Chondrocyte (in vitro differentiated cells): ENCODE measurements around the gene LBHD2. TPM values are rescaled to one million over a fixed set of nuclear protein-coding genes. Genes with fewer than 3 reads are reported as not detected.
"Not testable (repeated sequence)": the region's sequence is repeated elsewhere in the genome, so short reads cannot be mapped to it uniquely, and the experiment has no call there.

Experiments
- DNase-seq: peaks from one replicate; pipeline ENCODE4 v3.0.0; 2021; ENCODE audit warnings: mixed read lengths, low spot score
- H3K27ac Mint-ChIP-seq: one replicate; pipeline ENCODE4 v1.8.0; 2021; ENCODE audit warnings: mild to moderate bottlenecking, moderate library complexity, mixed read lengths; ENCODE audit not compliant: unreplicated experiment
- H3K27me3 Mint-ChIP-seq: 2 replicates; pipeline ENCODE4 v1.8.0; 2021; ENCODE audit warnings: low read depth, mixed read lengths
- H3K36me3 Mint-ChIP-seq: 2 replicates; pipeline ENCODE4 v1.8.0; 2021; ENCODE audit warnings: low read depth, mixed read lengths
- H3K4me1 Mint-ChIP-seq: 2 replicates; pipeline ENCODE4 v1.8.0; 2021; ENCODE audit warnings: low read depth, mild to moderate bottlenecking, mixed read lengths
- H3K4me3 Mint-ChIP-seq: one replicate; pipeline ENCODE4 v1.8.0; 2021; ENCODE audit warnings: mild to moderate bottlenecking, moderate library complexity, mixed read lengths; ENCODE audit not compliant: unreplicated experiment
- H3K9me3 Mint-ChIP-seq: 2 replicates; pipeline ENCODE4 v1.8.0; 2021; ENCODE audit warnings: low read depth, mixed read lengths
- total RNA-seq: library from RNA; stranded (reverse); gene quantifications from 3 replicates; pipeline ENCODE4 v1.2.1, GENCODE V29; 2021
- TF ChIP-seq, protein P1 (sequence below): fragments of 200-600 bp; sonication (generic); IDR thresholded peaks from 2 replicates; pipeline ENCODE4 v1.5.0; 2021; ENCODE audit warnings: antibody characterized with exemption, mild to moderate bottlenecking, moderate library complexity

LBHD2 gene
- total RNA-seq, 1 donor from 2014 or later: not detected

DNA sequence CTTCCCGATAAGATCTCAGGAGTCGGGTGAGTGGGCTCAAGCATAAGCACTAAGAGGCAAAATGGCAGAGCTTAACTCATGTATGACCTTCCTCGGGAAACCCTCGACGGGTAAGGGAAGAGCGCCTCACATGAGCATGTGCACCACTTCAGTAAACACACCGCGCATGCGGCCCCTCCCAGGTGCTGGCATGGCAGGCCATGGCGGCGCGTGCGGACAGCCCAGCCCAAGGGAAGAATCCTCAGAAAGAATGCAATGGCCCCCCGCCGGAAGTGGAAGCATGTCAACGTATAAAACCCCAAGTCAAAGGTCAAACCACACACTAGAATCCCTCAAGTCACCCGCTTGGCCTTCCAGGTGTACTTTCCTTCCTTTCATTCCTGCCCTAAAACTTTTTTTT lies 32.6 kb downstream of the LBHD2 start:
- Mint-ChIP-seq H3K27ac (no peak overlapping the region), H3K9me3 (no peaks in the 10 kb centered on the region), H3K4me3 (no peak overlapping the region), H3K27me3 (no peaks in the 10 kb centered on the region), H3K36me3 (no peaks in the 10 kb centered on the region), H3K4me1 (peaks cover 10% of the 10 kb centered on the region)
- no peak for DNase-seq
- TF ChIP-seq, protein P1, sequence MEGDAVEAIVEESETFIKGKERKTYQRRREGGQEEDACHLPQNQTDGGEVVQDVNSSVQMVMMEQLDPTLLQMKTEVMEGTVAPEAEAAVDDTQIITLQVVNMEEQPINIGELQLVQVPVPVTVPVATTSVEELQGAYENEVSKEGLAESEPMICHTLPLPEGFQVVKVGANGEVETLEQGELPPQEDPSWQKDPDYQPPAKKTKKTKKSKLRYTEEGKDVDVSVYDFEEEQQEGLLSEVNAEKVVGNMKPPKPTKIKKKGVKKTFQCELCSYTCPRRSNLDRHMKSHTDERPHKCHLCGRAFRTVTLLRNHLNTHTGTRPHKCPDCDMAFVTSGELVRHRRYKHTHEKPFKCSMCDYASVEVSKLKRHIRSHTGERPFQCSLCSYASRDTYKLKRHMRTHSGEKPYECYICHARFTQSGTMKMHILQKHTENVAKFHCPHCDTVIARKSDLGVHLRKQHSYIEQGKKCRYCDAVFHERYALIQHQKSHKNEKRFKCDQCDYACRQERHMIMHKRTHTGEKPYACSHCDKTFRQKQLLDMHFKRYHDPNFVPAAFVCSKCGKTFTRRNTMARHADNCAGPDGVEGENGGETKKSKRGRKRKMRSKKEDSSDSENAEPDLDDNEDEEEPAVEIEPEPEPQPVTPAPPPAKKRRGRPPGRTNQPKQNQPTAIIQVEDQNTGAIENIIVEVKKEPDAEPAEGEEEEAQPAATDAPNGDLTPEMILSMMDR: no peak

DNA sequence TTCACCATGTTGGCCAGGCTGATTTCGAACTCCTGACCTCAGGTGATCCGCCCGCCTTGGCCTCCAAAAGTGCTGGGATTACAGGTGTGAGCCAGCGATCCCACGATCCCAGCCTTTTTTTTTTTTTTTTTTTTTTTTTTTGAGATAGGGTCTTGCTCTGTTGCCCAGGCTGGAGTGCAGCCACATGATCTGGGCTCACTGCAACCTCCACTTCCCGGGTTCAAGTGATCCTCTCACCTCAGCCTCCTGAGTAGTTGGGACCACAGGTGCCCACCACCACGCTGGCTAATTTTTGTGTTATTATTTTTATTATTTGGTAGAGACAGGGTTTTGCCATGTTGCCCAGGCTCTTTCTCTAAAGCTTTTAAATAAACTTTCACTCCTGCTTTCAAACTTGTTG lies 33.5 kb downstream of the LBHD2 start:
- not testable (repeated sequence) for H3K27ac Mint-ChIP-seq, H3K27me3 Mint-ChIP-seq, DNase-seq, H3K36me3 Mint-ChIP-seq, H3K9me3 Mint-ChIP-seq, H3K4me3 Mint-ChIP-seq
- peaks cover 17% of the 10 kb centered on the region for H3K4me1 Mint-ChIP-seq

DNA sequence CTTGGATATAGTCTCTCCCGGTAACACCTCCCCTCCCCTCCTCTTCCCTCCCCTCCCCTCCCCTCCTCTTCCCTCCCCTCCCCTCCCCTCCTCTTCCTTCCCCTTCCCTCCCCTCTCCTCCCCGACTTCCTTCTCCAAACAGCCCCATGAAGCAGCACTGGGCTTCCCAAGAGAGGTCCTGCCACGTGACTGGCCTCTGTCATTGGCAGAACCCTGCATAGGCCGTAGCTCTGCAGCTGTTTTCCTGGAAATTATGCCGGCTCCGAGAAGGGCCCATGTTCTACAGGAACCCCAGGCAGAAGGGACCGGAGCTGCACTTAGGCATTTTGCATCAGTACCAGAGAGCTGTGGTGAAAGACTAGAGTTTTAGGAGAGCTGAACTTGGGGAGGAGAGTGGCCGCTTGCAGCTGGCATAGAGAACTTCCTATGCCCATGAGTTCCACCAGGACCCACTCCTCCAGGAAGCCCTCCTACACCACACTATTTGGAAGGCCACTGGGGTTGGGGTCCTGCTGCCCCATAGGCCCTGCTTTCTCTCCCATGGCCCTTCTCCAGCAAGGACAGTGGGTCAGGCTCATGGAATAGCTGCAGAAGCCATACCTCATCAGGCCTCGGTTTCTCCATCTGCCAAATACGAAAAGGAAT lies 34.1 kb downstream of the LBHD2 start:
- Mint-ChIP-seq H3K27ac (no peak overlapping the region), H3K4me3 (no peak overlapping the region), H3K27me3 (no peaks in the 10 kb centered on the region), H3K9me3 (no peaks in the 10 kb centered on the region), H3K36me3 (no peaks in the 10 kb centered on the region), H3K4me1 (peaks cover 17% of the 10 kb centered on the region)
- TF ChIP-seq, protein P1: no peak
- DNase-seq: no peak

DNA sequence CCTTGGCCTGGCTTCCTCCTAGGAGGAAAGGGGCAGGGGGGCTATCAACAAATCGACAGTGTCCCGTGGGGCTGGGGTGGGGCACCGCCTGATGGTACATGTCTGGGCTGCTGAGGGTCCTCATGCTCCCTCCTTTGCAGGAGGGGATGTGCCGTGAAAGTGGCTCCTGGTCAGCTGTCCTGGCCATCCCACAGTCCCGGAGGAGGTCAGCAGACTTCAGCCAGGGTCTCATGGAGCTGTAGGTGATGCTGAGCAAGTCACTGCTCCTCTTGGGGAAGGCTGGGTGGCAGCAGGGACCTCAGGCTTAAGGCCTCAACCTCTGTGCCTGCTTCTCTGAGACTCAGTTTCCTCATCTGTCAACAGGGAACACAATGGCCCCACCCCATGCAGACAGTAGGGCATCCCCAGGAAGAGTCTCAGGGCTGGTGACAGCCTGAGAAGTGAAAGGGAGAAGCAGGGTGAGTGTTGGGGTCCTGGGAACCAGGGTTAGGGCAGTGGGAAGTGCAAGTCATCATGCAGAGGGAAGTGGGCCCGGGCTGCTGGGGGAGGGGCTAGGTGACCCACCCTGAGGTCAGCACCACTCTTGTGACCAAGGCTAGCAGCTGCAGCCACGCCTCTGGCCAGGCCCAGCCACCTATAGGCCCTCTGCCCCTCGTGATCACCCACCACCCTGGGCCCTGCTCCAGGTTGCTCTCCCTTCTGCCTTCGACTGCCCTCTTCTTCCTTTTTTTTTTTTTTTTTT lies 34.8 kb downstream of the LBHD2 start:
- Mint-ChIP-seq H3K4me1 (peaks cover 17% of the 10 kb centered on the region), H3K9me3 (no peaks in the 10 kb centered on the region), H3K4me3 (no peak overlapping the region), H3K27ac (no peak overlapping the region), H3K36me3 (no peaks in the 10 kb centered on the region), H3K27me3 (no peaks in the 10 kb centered on the region)
- no peak for DNase-seq
- TF ChIP-seq, protein P1: no peak

DNA sequence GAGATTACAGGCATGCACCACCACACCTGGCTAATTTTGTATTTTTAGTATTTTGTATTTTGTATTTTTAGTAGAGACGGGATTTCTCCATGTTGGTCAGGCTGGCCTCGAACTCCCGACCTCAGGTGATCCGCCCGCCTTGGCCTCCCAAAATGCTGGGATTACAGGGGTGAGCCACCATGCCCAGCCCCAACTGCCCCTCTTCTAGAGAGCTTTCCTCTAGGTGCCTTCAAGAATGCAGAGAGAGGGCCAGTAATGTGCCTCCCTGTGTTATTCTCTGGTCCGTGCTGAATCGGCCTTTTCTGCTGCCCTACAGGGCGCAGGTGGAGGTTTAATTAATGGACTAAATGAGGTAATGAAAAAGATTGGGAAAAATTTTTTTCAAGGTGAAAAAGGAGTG lies 35.5 kb downstream of the LBHD2 start:
- H3K36me3 Mint-ChIP-seq, H3K9me3 Mint-ChIP-seq, H3K27me3 Mint-ChIP-seq, H3K4me3 Mint-ChIP-seq, H3K27ac Mint-ChIP-seq, DNase-seq: not testable (repeated sequence)
- peaks cover 22% of the 10 kb centered on the region for H3K4me1 Mint-ChIP-seq

DNA sequence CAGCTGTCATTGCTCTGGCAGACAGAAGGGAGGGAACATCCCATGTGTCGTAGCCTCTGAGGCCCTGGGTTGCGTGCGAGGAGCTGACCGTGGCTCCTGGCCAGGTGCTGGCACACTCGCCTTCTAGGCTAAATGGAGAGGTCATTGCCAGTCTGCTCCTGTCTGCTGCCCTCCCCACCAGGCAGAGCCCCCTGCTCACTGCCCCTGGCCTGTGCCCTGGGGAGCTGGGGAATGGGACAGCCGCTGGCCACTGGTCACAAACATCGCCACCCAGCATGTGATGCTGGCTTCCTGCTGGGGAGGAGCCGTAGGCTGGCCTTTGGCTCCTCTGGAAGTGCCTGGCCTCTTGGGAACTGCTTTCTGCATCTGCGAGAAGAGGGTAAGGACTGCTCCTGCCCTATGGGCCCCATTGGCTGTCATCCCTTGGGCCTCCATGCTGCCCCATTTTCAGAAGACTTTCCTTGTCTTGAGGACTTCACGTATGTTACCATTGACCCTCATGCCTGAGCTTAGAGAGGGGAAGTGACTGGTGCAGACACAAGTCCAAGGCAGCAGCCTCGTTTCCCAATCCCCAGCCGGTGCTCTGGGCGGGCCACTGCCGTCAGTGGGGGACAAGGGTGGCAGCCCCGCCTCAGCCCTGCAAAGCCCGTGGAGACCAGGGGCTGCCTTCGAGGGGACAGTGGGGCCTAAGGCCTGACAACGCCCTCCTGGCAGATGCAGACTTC lies 37.3 kb downstream of the LBHD2 start:
- Mint-ChIP-seq H3K4me3 (no peak overlapping the region), H3K27me3 (peaks cover 1% of the 10 kb centered on the region), H3K4me1 (peaks cover 26% of the 10 kb centered on the region), H3K27ac (peak overlapping the region; percentile 49), H3K9me3 (no peaks in the 10 kb centered on the region), H3K36me3 (no peaks in the 10 kb centered on the region)
- no peak for DNase-seq
- TF ChIP-seq, protein P1: no peak
